Measurements from ENCODE around the gene PLAA.
"Not testable (repeated sequence)": the region's sequence is repeated elsewhere in the genome, so short reads cannot be mapped to it uniquely, and the experiment has no call there.

The PLAA gene

DNA sequence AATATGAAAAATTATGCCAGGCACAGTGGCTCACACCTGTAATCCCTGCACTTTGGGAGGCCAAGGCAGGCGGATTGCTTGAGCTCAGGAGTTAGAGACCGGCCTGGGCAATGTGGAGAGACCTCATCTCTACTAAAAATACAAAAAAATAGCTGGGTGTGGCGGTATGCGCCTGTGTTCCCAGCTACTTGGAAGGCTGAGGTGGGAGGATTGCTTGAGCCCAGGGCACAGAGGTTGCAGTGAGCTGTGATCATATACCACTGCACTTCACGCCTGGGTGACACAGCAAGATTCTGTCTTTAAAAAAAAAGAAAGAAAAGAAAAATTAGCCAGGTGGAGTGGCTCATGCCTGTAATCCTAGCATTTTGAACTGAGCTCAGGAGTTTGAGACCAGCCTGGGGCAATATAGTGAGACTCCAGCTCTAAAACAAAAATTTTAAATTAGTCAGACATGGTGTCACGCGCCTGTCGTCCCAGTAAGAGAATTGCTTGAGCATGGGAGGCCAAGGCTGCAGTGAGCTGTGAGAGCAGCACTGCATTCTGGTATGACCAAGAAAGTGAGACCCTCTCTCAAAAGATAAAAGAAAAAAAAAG, 18.0 kb downstream of the PLAA start:
- DNase-seq: no peak

- DNase-seq: no peak
These were observed 21.4 kb downstream of the PLAA start for GRCh38 chr9:26925609-26926008.

DNA sequence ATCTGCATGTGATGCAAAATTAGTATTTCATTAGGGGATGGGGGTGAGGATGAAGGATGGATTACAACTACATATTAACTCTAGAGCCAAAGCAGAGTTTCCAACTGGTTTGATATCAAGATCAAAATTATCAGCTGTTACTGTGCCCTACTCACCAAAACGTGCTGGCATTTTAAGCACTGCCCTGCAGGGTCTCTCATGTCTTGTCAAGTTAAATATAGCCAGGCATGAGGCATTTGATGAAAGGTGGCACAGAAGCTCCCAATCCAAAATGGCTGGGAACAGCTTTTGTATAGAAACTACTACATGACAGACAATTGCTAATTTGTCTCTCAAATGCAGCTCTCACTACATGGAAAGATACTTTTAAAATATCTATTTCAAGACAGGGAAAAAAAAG, 27.3 kb downstream of the PLAA start:
- DNase-seq: no peak

DNA sequence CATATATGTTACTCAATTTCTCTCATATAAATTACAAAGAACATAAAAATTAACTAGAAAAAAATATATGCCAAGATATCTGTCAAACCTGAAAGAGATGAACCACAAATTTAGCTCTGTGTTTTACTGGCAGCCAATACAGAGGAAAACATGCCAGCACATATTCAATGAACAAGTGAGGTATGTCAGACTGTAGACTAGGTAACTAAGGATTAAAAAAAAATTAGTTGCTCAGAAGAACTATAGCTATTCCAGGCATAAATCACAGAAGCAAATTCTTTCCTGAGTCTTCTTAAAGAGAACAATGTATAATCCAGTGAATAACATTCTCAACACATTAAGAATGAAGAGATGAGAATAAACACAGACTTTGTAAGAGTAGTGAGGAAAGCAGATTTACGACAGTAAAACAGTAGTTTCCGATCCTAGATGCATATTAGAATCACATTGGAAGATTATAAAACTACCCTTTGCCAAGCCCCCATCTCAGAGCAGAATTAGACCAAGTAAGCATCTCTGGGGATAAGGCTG, 33.8 kb downstream of the PLAA start:
- DNase-seq: no peak

DNA sequence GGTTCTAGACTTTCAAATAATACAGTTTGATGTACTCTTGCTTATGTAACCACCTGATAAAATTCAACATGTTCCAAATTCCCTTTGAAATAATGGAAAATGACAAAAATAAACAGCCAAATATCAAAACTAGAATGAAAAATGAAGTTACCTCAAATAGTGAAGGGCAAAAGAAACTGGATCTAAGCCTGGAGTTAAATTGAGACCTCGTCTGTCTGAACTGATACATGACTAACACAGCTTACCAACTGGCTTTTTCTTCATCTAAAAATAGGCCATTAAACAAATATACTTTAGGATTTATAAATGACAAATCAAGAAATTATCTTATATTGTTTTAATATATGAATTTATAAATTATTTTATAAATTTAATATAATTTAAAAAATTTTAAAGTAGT, 42.4 kb downstream of the PLAA start:
- DNase-seq: no peak

- DNase-seq: no peak
These were observed 43.0 kb downstream of the PLAA start for GRCh38 chr9:26904070-26904469.

GRCh38 chr9:26893030-26893676, 53.9 kb downstream of the PLAA start:
- DNase-seq: no peak

DNA sequence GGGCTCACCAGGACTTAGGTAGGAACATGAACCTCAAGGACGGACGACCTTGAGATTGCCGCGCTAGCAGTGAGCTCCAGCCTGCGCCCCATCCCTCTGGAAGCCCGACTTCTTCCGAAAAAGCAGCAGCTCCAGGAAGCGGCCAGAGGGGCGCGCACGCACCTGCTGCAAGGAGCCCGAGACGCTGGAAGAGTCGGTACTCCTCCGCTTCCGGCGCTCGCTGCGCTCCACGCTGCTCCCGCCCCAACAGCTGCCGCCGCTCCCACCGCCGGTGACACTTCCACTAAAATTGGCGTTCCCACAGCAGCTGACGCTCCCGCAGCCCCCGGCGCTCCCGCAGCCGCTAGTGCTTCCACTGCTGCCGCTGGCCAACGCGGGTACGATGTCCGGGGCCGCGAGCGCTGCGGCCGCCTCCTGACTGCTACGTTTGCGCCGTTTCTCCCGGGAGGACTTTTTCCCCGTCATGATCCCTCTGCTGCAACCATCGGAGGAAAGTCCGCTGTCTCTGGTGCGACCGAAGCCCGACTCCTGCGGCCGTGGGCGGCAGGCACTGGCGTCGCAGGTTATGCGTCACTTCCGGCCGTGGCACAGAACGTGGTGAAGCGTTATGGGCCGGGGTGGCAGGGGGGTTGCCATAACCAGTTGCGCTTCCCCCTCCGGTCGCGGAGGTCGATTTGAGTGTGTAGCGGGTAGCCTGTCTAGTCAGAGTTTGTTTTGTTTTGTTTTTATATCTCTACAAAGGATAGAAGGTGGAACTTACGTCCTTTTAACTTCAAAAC, 54.6 kb downstream of the PLAA start, which contains the start of gene CAAP1:
TSS of gene CAAP1 (minus strand) at position 552 of the 779 bp plus-strand sequence. CDS start at position 465, 87 bp downstream.
- DNase-seq: peak; percentile 68

GRCh38 chr9:26891726-26892125, 55.3 kb downstream of the PLAA start:
- no peak for DNase-seq

- DNase-seq: no peak
These were observed 58.8 kb downstream of the PLAA start for GRCh38 chr9:26888271-26888670.

GRCh38 chr9:26882154-26882553, 64.9 kb downstream of the PLAA start:
- DNase-seq: no peak

GRCh38 chr9:26880262-26880661, 66.8 kb downstream of the PLAA start:
- no peak for DNase-seq

- not testable (repeated sequence) for DNase-seq
These were observed 71.9 kb downstream of the PLAA start for GRCh38 chr9:26875155-26875554.

GRCh38 chr9:26870292-26870691, 76.8 kb downstream of the PLAA start:
- no peak for DNase-seq

DNA sequence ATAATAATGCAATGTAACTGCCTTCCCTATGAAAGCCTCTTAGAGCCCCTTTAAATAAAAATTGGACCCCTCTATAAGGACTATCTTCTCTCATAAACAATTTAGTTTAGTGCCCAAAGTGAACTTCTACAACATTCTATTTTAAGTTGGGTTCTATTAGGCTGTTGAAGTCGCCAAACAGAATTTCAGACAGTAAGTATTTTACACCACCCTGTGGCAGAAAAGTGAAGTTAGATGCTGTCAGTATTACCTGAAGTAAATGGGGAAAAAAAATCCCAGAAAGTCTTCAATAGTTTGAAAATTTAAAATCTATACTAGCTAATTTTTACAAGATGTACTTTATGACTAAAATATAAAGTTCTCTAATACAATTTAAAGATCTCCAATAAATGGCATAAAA, 84.0 kb downstream of the PLAA start:
- DNase-seq: no peak

- peak; percentile 24 for DNase-seq
These were observed 90.5 kb downstream of the PLAA start for GRCh38 chr9:26856413-26857032.

All from NCI-H526 treated with DMSO at 0.1 percent for 48 hours (cell line).